ENCODE results near the gene BLOC1S3.
A peak's percentile ranks its signal among the peaks of the same experiment; 100 is the strongest.

The BLOC1S3 gene

GRCh38 chr19:45152504-45153338 is 25.9 kb upstream of the BLOC1S3 start:
- TF ChIP-seq CTCF (IDR thresholded peaks at IDR 0.05; ENCODE audit: insufficient read depth, low read length, poor library complexity, severe bottlenecking), result no peak
- DNase-seq (ENCODE audit: extremely low read depth, insufficient read length), result peak; percentile 64
- H3K36me3 ChIP-seq (ENCODE audit: control insufficient read depth, insufficient read depth, low read length), result no peaks in the 10 kb centered on the region; the same call in 1 of the 2 replicates
- no peaks in the 10 kb centered on the region; the same call in 1 of the 2 replicates for H3K27me3 ChIP-seq (replicated peaks; ENCODE audit: control insufficient read depth, insufficient read depth, low read length)
- no peak overlapping the region; the same call in 1 of the 2 replicates for H3K4me3 ChIP-seq (replicated peaks; ENCODE audit: low read depth, low read length)

GRCh38 chr19:45153339-45154063 is 25.1 kb upstream of the BLOC1S3 start:
- DNase-seq (ENCODE audit: extremely low read depth, insufficient read length), result no peak
- no peak for TF ChIP-seq CTCF (IDR thresholded peaks at IDR 0.05; ENCODE audit: insufficient read depth, low read length, poor library complexity, severe bottlenecking)
- Histone ChIP-seq H3K27me3 (replicated peaks; ENCODE audit: control insufficient read depth, insufficient read depth, low read length) (no peaks in the 10 kb centered on the region; the same call in 1 of the 2 replicates), H3K4me3 (replicated peaks; ENCODE audit: low read depth, low read length) (no peak overlapping the region), H3K36me3 (ENCODE audit: control insufficient read depth, insufficient read depth, low read length) (no peaks in the 10 kb centered on the region)

GRCh38 chr19:45154064-45154827 is 24.3 kb upstream of the BLOC1S3 start:
- no peak for DNase-seq (ENCODE audit: extremely low read depth, insufficient read length)
- no peak for TF ChIP-seq CTCF (IDR thresholded peaks at IDR 0.05; ENCODE audit: insufficient read depth, low read length, poor library complexity, severe bottlenecking)
- no peak overlapping the region for H3K4me3 ChIP-seq (replicated peaks; ENCODE audit: low read depth, low read length)
- H3K36me3 ChIP-seq (ENCODE audit: control insufficient read depth, insufficient read depth, low read length), result no peaks in the 10 kb centered on the region
- no peaks in the 10 kb centered on the region; the same call in 1 of the 2 replicates for H3K27me3 ChIP-seq (replicated peaks; ENCODE audit: control insufficient read depth, insufficient read depth, low read length)

- DNase-seq (ENCODE audit: extremely low read depth, insufficient read length), result no peak
- TF ChIP-seq CTCF (IDR thresholded peaks at IDR 0.05; ENCODE audit: insufficient read depth, low read length, poor library complexity, severe bottlenecking), result no peak
- no peaks in the 10 kb centered on the region; the same call in 1 of the 2 replicates for H3K27me3 ChIP-seq (replicated peaks; ENCODE audit: control insufficient read depth, insufficient read depth, low read length)
- no peaks in the 10 kb centered on the region for H3K36me3 ChIP-seq (ENCODE audit: control insufficient read depth, insufficient read depth, low read length)
- H3K4me3 ChIP-seq (replicated peaks; ENCODE audit: low read depth, low read length), result no peak overlapping the region
Observed at GRCh38 chr19:45156011-45156630, 22.5 kb upstream of the BLOC1S3 start.

- DNase-seq (ENCODE audit: extremely low read depth, insufficient read length), result no peak
- H3K27me3 ChIP-seq (replicated peaks; ENCODE audit: control insufficient read depth, insufficient read depth, low read length), result no peaks in the 10 kb centered on the region; the same call in 1 of the 2 replicates
- H3K4me3 ChIP-seq (replicated peaks; ENCODE audit: low read depth, low read length), result no peak overlapping the region
- no peaks in the 10 kb centered on the region for H3K36me3 ChIP-seq (ENCODE audit: control insufficient read depth, insufficient read depth, low read length)
- TF ChIP-seq CTCF (IDR thresholded peaks at IDR 0.05; ENCODE audit: insufficient read depth, low read length, poor library complexity, severe bottlenecking), result no peak
Observed at GRCh38 chr19:45156751-45157150, 21.8 kb upstream of the BLOC1S3 start.
